Stimulated activated CD4-positive, alpha-beta T cell treated with anti-CD3 and anti-CD28 coated beads, Interleukin-2, amount 100 ng/mL, for 48 hours (primary cell): ENCODE results near the gene CMTM8.
A peak's percentile ranks its signal among the peaks of the same experiment; 100 is the strongest.

ENCODE experiments used
- DNase-seq, 2 donors: peaks; one replicate each; pipeline ENCODE4 v3.0.0-alpha.2; 2020

CMTM8 gene

GRCh38 chr3:32236377-32236776 is 2.1 kb upstream of the CMTM8 start:
- no peak for DNase-seq

- DNase-seq = peak in 1 of 2 donors; percentile 4
Observed at GRCh38 chr3:32237670-32238452, 619 bp upstream of the CMTM8 start.

GRCh38 chr3:32239307-32240158 is 1.1 kb downstream of the CMTM8 start:
- peak in 1 of 2 donors; percentile 8 for DNase-seq

GRCh38 chr3:32240159-32240545 is 1.7 kb downstream of the CMTM8 start:
- peak; percentile 12 to 27 for DNase-seq

GRCh38 chr3:32241100-32241499 is 2.6 kb downstream of the CMTM8 start:
- DNase-seq = no peak

GRCh38 chr3:32243519-32243918 is 5.0 kb downstream of the CMTM8 start:
- DNase-seq = no peak

- DNase-seq = no peak
Observed at GRCh38 chr3:32245200-32245599, 6.7 kb downstream of the CMTM8 start.

GRCh38 chr3:32246079-32246675 is 7.7 kb downstream of the CMTM8 start:
- DNase-seq = no peak

- DNase-seq = no peak
Observed at GRCh38 chr3:32249184-32249782, 10.8 kb downstream of the CMTM8 start.

GRCh38 chr3:32254268-32254667 is 15.8 kb downstream of the CMTM8 start:
- DNase-seq = no peak

GRCh38 chr3:32255345-32255744 is 16.9 kb downstream of the CMTM8 start:
- no peak for DNase-seq

- DNase-seq = no peak
Observed at GRCh38 chr3:32256206-32256605, 17.7 kb downstream of the CMTM8 start.

- DNase-seq = no peak
Observed at GRCh38 chr3:32257042-32257441, 18.6 kb downstream of the CMTM8 start.

- no peak for DNase-seq
Observed at GRCh38 chr3:32257641-32258438, 19.4 kb downstream of the CMTM8 start.

GRCh38 chr3:32258869-32259268 is 20.4 kb downstream of the CMTM8 start:
- DNase-seq = no peak

- DNase-seq = no peak
Observed at GRCh38 chr3:32261545-32261944, 23.1 kb downstream of the CMTM8 start.

GRCh38 chr3:32262201-32262600 is 23.7 kb downstream of the CMTM8 start:
- no peak for DNase-seq

- no peak for DNase-seq
Observed at GRCh38 chr3:32274306-32274705, 35.8 kb downstream of the CMTM8 start.

GRCh38 chr3:32275506-32275905 is 37.0 kb downstream of the CMTM8 start:
- no peak for DNase-seq

GRCh38 chr3:32276279-32276841 is 37.9 kb downstream of the CMTM8 start:
- no peak for DNase-seq

GRCh38 chr3:32278714-32279113 is 40.2 kb downstream of the CMTM8 start:
- DNase-seq = no peak
